Measurements from ENCODE around the gene LCN12. TPM values are rescaled to one million over a fixed set of nuclear protein-coding genes. Genes with fewer than 3 reads are reported as not detected.

The LCN12 gene
- total RNA-seq, 1 donor from 2014 or later: not detected

GRCh38 chr9:136955943-136956335, 3.9 kb downstream of the LCN12 start:
- Histone ChIP-seq H4K20me1 (ENCODE audit: insufficient read depth, low read length) (no peaks in the 10 kb centered on the region), H3K4me2 (ENCODE audit: low read length) (no peak overlapping the region), H3K9ac (ENCODE audit: low read length) (no peak overlapping the region), H3K27ac (ENCODE audit: low read depth, low read length) (no peak overlapping the region), H3K27me3 (ENCODE audit: insufficient read depth, low read length) (no peaks in the 10 kb centered on the region), H3K4me1 (ENCODE audit: insufficient read depth, low read length) (no peaks in the 10 kb centered on the region), H2AFZ (ENCODE audit: low read depth, low read length) (no peak overlapping the region), H3K36me3 (ENCODE audit: insufficient read depth, low read length) (no peaks in the 10 kb centered on the region), H3K9me3 (ENCODE audit: insufficient read depth, low read depth, low read length) (no peaks in the 10 kb centered on the region), H3K79me2 (ENCODE audit: insufficient read depth, low read length) (no peaks in the 10 kb centered on the region), H3K4me3 (ENCODE audit: insufficient read depth, low read depth, low read length) (no peak overlapping the region)
- DNase-seq (ENCODE audit: low read depth) (no peak), FAIRE-seq (no peak)
- Mint-ChIP-seq H3K9me3 (ENCODE audit: unreplicated experiment) (peaks cover 3% of the 10 kb centered on the region), H3K27me3 (ENCODE audit: low read depth, unreplicated experiment) (peaks cover 12% of the 10 kb centered on the region), H3K27ac (ENCODE audit: unreplicated experiment) (no peak overlapping the region), H3K4me1 (ENCODE audit: low read depth, unreplicated experiment) (peaks cover 5% of the 10 kb centered on the region), H3K4me3 (ENCODE audit: unreplicated experiment) (no peak overlapping the region), H3K36me3 (ENCODE audit: low read depth, unreplicated experiment) (no peaks in the 10 kb centered on the region)
- TF ChIP-seq EZH2 (IDR thresholded peaks at IDR 0.05; ENCODE audit: insufficient read depth, low read length) (no peak), CTCF (IDR thresholded peaks at IDR 0.05; ENCODE audit: insufficient read depth, low read depth, low read length) (no peak)

- H3K9me3 ChIP-seq (ENCODE audit: insufficient read depth, low read depth, low read length): no peaks in the 10 kb centered on the region
- no peaks in the 10 kb centered on the region for H3K27me3 ChIP-seq (ENCODE audit: insufficient read depth, low read length)
- no peak for DNase-seq (ENCODE audit: low read depth)
- FAIRE-seq: no peak
- H3K4me1 ChIP-seq (ENCODE audit: insufficient read depth, low read length): no peaks in the 10 kb centered on the region
- Mint-ChIP-seq H3K4me3 (ENCODE audit: unreplicated experiment) (no peak overlapping the region), H3K9me3 (ENCODE audit: unreplicated experiment) (peaks cover 3% of the 10 kb centered on the region), H3K27ac (ENCODE audit: unreplicated experiment) (no peak overlapping the region), H3K27me3 (ENCODE audit: low read depth, unreplicated experiment) (peaks cover 12% of the 10 kb centered on the region), H3K36me3 (ENCODE audit: low read depth, unreplicated experiment) (no peaks in the 10 kb centered on the region), H3K4me1 (ENCODE audit: low read depth, unreplicated experiment) (peaks cover 5% of the 10 kb centered on the region)
- no peak overlapping the region for H2AFZ ChIP-seq (ENCODE audit: low read depth, low read length)
- no peaks in the 10 kb centered on the region for H3K79me2 ChIP-seq (ENCODE audit: insufficient read depth, low read length)
- no peak overlapping the region for H3K9ac ChIP-seq (ENCODE audit: low read length)
- H3K4me3 ChIP-seq (ENCODE audit: insufficient read depth, low read depth, low read length): no peak overlapping the region
- H3K27ac ChIP-seq (ENCODE audit: low read depth, low read length): no peak overlapping the region
- H3K36me3 ChIP-seq (ENCODE audit: insufficient read depth, low read length): no peaks in the 10 kb centered on the region
- no peaks in the 10 kb centered on the region for H4K20me1 ChIP-seq (ENCODE audit: insufficient read depth, low read length)
- H3K4me2 ChIP-seq (ENCODE audit: low read length): no peak overlapping the region
- TF ChIP-seq CTCF (IDR thresholded peaks at IDR 0.05; ENCODE audit: insufficient read depth, low read depth, low read length) (no peak), EZH2 (IDR thresholded peaks at IDR 0.05; ENCODE audit: insufficient read depth, low read length) (no peak)
Observed at GRCh38 chr9:136956604-136957003, 4.5 kb downstream of the LCN12 start.

- no peak overlapping the region for H3K4me3 Mint-ChIP-seq (ENCODE audit: unreplicated experiment)
- Histone ChIP-seq H3K4me2 (ENCODE audit: low read length) (no peak overlapping the region), H4K20me1 (ENCODE audit: insufficient read depth, low read length) (no peaks in the 10 kb centered on the region), H3K4me3 (ENCODE audit: insufficient read depth, low read depth, low read length) (no peak overlapping the region), H2AFZ (ENCODE audit: low read depth, low read length) (no peak overlapping the region), H3K9ac (ENCODE audit: low read length) (no peak overlapping the region), H3K4me1 (ENCODE audit: insufficient read depth, low read length) (no peaks in the 10 kb centered on the region), H3K36me3 (ENCODE audit: insufficient read depth, low read length) (no peaks in the 10 kb centered on the region), H3K79me2 (ENCODE audit: insufficient read depth, low read length) (no peaks in the 10 kb centered on the region), H3K9me3 (ENCODE audit: insufficient read depth, low read depth, low read length) (no peaks in the 10 kb centered on the region), H3K27ac (ENCODE audit: low read depth, low read length) (no peak overlapping the region), H3K27me3 (ENCODE audit: insufficient read depth, low read length) (no peaks in the 10 kb centered on the region)
- no peak for TF ChIP-seq CTCF (IDR thresholded peaks at IDR 0.05; ENCODE audit: insufficient read depth, low read depth, low read length)
- TF ChIP-seq EZH2 (IDR thresholded peaks at IDR 0.05; ENCODE audit: insufficient read depth, low read length): no peak
- H3K27ac Mint-ChIP-seq (ENCODE audit: unreplicated experiment): no peak overlapping the region
- peaks cover 12% of the 10 kb centered on the region for H3K27me3 Mint-ChIP-seq (ENCODE audit: low read depth, unreplicated experiment)
- DNase-seq (ENCODE audit: low read depth) (no peak), FAIRE-seq (no peak)
- no peaks in the 10 kb centered on the region for H3K36me3 Mint-ChIP-seq (ENCODE audit: low read depth, unreplicated experiment)
- H3K4me1 Mint-ChIP-seq (ENCODE audit: low read depth, unreplicated experiment): peaks cover 5% of the 10 kb centered on the region
- peaks cover 3% of the 10 kb centered on the region for H3K9me3 Mint-ChIP-seq (ENCODE audit: unreplicated experiment)
Observed at GRCh38 chr9:136957461-136957860, 5.4 kb downstream of the LCN12 start.

Data from astrocyte (in vitro differentiated cells and primary cell).